T-helper 2 cell treated with Interferon-gamma antibody and Interleukin-4, amounts not matched to agents 5 μg/mL and 100 μg/mL, for 36 hours (primary cell): ENCODE results near the gene DONSON.
"Not testable (repeated sequence)": the region's sequence is repeated elsewhere in the genome, so short reads cannot be mapped to it uniquely, and the experiment has no call there.

Source experiments
- DNase-seq: peaks from one replicate; pipeline ENCODE4 v3.0.0; 2021; ENCODE audit warnings: low spot score
- H3K27ac Mint-ChIP-seq: one replicate; pipeline ENCODE4 v1.8.0; 2021; ENCODE audit warnings: mild to moderate bottlenecking, mixed read lengths
- H3K27me3 Mint-ChIP-seq: one replicate; pipeline ENCODE4 v1.8.0; 2021; ENCODE audit warnings: low read depth, mixed read lengths
- H3K36me3 Mint-ChIP-seq: one replicate; pipeline ENCODE4 v1.8.0; 2021; ENCODE audit warnings: low read depth, mixed read lengths
- H3K4me1 Mint-ChIP-seq: one replicate; pipeline ENCODE4 v1.8.0; 2021; ENCODE audit warnings: low read depth, mixed read lengths
- H3K4me3 Mint-ChIP-seq: one replicate; pipeline ENCODE4 v1.8.0; 2022; ENCODE audit warnings: mild to moderate bottlenecking, moderate library complexity, mixed read lengths
- H3K9me3 Mint-ChIP-seq: one replicate; pipeline ENCODE4 v1.8.0; 2021; ENCODE audit warnings: mixed read lengths

Gene DONSON

GRCh38 chr21:33588485-33589335 lies at the start of gene DONSON:
Gene DONSON (minus strand): TSS chr21:33588684. CDS start chr21:33588641, 43 bp downstream.
- H3K36me3 Mint-ChIP-seq = peaks cover 20% of the 10 kb centered on the region

GRCh38 chr21:33634254-33634653 lies 45.8 kb upstream of the DONSON start:
- no peaks in the 10 kb centered on the region for H3K9me3 Mint-ChIP-seq
- H3K27ac Mint-ChIP-seq = no peak overlapping the region
- no peak overlapping the region for H3K4me3 Mint-ChIP-seq
- DNase-seq = no peak
- peaks cover 5% of the 10 kb centered on the region for H3K4me1 Mint-ChIP-seq
- H3K27me3 Mint-ChIP-seq = no peaks in the 10 kb centered on the region
- H3K36me3 Mint-ChIP-seq = peaks cover 10% of the 10 kb centered on the region

More at GRCh38 chr21:33588485-33589335, at the start of gene DONSON:
- Mint-ChIP-seq H3K9me3 (no peaks in the 10 kb centered on the region), H3K27ac (peak within 1 kb of the TSS; percentile 90), H3K4me1 (peaks cover 20% of the 10 kb centered on the region), H3K27me3 (no peaks in the 10 kb centered on the region), H3K4me3 (peak within 1 kb of the TSS; percentile 94)
- peak; percentile 92 for DNase-seq

- H3K36me3 Mint-ChIP-seq = peaks cover 15% of the 10 kb centered on the region
- H3K4me1 Mint-ChIP-seq, H3K27me3 Mint-ChIP-seq, DNase-seq, H3K9me3 Mint-ChIP-seq, H3K4me3 Mint-ChIP-seq, H3K27ac Mint-ChIP-seq: not testable (repeated sequence)
These were observed 37.7 kb upstream of the DONSON start for GRCh38 chr21:33626151-33626550.

- no peak for DNase-seq
- H3K36me3 Mint-ChIP-seq = peaks cover 20% of the 10 kb centered on the region
- no peak overlapping the region for H3K27ac Mint-ChIP-seq
- no peaks in the 10 kb centered on the region for H3K9me3 Mint-ChIP-seq
- no peaks in the 10 kb centered on the region for H3K27me3 Mint-ChIP-seq
- no peak overlapping the region for H3K4me3 Mint-ChIP-seq
- peaks cover 3% of the 10 kb centered on the region for H3K4me1 Mint-ChIP-seq
These were observed 33.8 kb upstream of the DONSON start for GRCh38 chr21:33622253-33622652.

DNA sequence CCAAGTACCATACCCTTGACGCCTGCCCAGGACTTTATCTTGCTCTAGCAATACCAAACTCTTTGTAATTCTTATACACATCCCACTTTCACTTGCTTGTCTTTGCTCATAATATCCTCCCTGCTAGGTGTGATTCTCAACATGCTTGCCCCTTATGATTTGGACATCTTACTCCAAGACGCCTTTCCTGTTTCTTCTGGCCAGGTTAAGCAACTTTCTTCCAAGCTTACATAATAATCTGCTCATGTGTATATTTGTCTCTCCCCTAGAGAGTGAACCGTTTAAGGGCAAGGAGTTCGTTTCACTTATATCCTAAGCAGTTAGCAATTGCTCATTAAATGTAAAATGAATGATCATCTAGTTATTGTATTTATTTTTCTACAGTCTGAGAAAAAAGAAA lies 31.2 kb upstream of the DONSON start:
- no peaks in the 10 kb centered on the region for H3K27me3 Mint-ChIP-seq
- peaks cover 2% of the 10 kb centered on the region for H3K4me1 Mint-ChIP-seq
- DNase-seq = no peak
- peaks cover 21% of the 10 kb centered on the region for H3K36me3 Mint-ChIP-seq
- no peaks in the 10 kb centered on the region for H3K9me3 Mint-ChIP-seq
- no peak overlapping the region for H3K27ac Mint-ChIP-seq
- no peak overlapping the region for H3K4me3 Mint-ChIP-seq

DNA sequence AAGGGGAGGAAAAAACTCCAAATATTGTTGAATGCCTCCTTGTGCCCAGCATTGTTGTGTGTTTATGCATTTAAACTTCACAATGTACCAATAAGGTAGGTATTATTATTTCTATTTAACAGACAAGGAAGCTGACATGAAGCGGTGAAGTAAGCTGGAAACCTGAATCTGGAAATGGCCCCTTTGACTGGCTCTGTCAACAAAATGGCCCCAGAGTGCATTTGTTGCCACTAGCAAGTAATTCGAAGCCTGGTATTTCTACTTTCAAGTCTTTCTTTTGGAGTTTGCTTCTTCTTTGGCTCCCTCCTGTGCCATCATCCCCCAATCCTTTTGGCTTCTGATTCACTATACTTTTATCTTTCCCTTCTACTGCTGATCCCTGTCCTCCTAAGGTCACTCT lies 29.9 kb upstream of the DONSON start:
- no peak overlapping the region for H3K4me3 Mint-ChIP-seq
- H3K27ac Mint-ChIP-seq = no peak overlapping the region
- H3K9me3 Mint-ChIP-seq = no peaks in the 10 kb centered on the region
- no peak for DNase-seq
- no peaks in the 10 kb centered on the region for H3K27me3 Mint-ChIP-seq
- peaks cover 2% of the 10 kb centered on the region for H3K4me1 Mint-ChIP-seq
- H3K36me3 Mint-ChIP-seq = peaks cover 21% of the 10 kb centered on the region

GRCh38 chr21:33617565-33617964 lies 29.1 kb upstream of the DONSON start:
- not testable (repeated sequence) for H3K4me1 Mint-ChIP-seq, DNase-seq, H3K4me3 Mint-ChIP-seq, H3K27ac Mint-ChIP-seq, H3K9me3 Mint-ChIP-seq, H3K27me3 Mint-ChIP-seq
- peaks cover 22% of the 10 kb centered on the region for H3K36me3 Mint-ChIP-seq

DNA sequence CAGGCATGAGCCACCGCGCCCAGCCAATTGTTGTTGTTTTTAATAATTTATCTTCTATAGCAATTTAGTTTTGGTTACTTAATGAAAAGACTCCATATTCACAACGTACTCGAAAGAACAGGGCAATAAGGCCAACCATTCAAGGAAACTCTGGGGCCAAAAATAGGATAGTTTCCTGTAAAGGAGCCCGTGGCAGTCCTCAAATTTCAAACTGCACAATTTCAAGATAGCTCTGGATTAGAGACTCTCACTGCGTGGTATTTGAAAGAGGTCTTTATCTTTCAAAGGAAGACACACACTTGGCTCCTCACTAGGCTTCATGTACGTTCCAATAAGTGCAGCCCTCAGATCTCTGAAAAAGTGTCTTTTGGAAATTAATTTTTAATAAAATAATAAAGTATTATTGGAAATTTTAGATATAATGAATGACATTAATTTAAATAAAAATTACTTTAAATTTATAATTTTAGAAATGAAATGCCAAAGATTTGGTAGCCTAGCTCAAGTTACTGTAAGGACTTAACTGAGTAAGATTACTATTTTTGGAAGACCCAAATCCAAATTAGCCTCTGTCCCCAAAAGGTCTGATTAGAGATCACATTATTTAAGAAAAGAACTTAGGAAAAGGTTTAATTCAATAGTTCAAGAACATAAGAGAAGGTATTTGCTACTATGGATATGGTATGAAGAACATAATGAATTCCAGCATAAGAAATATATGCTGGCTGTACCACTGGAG lies 22.7 kb upstream of the DONSON start:
- Mint-ChIP-seq H3K27me3 (no peaks in the 10 kb centered on the region), H3K36me3 (peaks cover 8% of the 10 kb centered on the region), H3K4me1 (no peaks in the 10 kb centered on the region), H3K27ac (no peak overlapping the region), H3K9me3 (no peaks in the 10 kb centered on the region), H3K4me3 (no peak overlapping the region)
- no peak for DNase-seq

GRCh38 chr21:33608559-33608958 lies 20.1 kb upstream of the DONSON start:
- no peak overlapping the region for H3K27ac Mint-ChIP-seq
- no peaks in the 10 kb centered on the region for H3K27me3 Mint-ChIP-seq
- DNase-seq = no peak
- H3K36me3 Mint-ChIP-seq = peaks cover 4% of the 10 kb centered on the region
- H3K9me3 Mint-ChIP-seq = no peaks in the 10 kb centered on the region
- H3K4me3 Mint-ChIP-seq = no peak overlapping the region
- H3K4me1 Mint-ChIP-seq = peaks cover 2% of the 10 kb centered on the region

DNA sequence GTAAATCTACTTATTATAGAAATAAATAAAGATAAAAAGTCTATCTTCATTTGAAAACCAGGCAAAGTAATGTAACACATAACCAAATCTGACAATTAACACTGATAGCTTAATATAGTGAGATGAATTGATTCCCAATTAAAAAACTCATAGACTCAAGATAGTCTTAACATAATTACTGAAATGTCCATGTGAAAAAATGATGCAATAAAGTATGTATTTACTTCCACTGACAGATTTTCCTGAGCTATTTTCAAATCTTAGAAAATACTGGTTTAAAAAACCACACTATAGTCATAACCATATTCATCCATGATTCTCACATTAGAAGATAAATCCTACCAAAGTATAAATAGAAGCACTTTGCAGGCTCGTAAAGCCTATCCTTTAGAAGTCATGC lies 9.6 kb upstream of the DONSON start:
- H3K4me1 Mint-ChIP-seq = no peaks in the 10 kb centered on the region
- H3K9me3 Mint-ChIP-seq = no peaks in the 10 kb centered on the region
- H3K27ac Mint-ChIP-seq = no peak overlapping the region
- H3K36me3 Mint-ChIP-seq = peaks cover 25% of the 10 kb centered on the region
- no peak for DNase-seq
- H3K27me3 Mint-ChIP-seq = no peaks in the 10 kb centered on the region
- H3K4me3 Mint-ChIP-seq = no peak overlapping the region

DNA sequence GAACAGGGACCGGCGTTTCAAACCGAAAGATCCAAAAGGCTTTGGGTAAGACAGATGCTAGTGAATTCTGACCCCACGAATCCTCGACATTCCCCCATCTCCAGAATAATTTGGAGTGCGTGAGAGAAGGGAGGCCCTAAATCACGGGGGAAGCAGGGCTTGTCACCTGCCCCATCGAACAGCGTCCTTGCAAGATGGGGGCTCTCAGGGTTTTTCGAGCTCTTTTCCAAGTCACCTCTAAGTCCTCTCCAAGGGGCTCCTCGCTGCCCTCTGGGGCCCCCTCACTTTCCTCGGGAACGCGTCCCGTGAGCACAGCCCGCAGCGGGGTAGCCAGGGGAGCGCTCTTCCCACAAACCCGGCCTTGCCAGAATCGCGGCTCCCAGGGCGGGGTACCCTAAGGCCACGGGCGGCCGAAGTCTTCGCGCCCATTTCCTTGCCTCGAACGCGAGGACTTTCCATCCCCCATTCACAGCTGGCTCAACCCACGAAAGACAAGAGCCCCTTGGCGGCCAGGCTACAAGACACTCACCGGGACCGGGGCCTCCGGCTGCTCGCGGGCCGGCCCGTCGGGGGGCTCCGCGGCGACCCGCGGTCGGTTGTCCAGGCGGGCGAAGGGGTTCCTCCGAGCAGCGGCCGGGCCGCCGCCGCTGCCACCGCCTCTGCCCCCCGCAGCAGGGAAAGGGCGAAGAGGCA lies 546 bp downstream of the DONSON start:
- peak; percentile 35 for DNase-seq
- no peaks in the 10 kb centered on the region for H3K9me3 Mint-ChIP-seq
- H3K27me3 Mint-ChIP-seq = no peaks in the 10 kb centered on the region
- peaks cover 20% of the 10 kb centered on the region for H3K4me1 Mint-ChIP-seq
- H3K4me3 Mint-ChIP-seq = peak overlapping the region; percentile 94
- peak overlapping the region; percentile 90 for H3K27ac Mint-ChIP-seq
- H3K36me3 Mint-ChIP-seq = peaks cover 18% of the 10 kb centered on the region

DNA sequence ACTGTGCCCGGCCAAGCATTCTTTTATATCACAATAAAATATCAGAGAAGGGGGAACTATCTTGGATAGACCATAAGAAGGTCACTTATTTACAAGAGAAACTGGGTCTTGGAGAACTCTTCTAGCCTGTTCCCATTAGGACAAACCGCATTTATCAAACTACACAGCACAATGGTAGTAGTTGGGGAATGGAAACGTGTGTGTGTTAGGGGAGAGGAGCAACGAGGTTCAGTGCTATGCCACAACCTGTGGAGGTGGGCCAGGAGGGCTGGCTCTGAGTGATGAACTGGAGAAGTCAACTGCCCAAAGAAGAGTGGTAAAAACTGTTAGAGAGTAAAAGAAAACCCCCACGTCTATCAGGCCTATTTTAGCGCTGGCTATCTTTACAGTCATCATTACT lies 1.6 kb downstream of the DONSON start:
- Mint-ChIP-seq H3K9me3 (no peaks in the 10 kb centered on the region), H3K27me3 (no peaks in the 10 kb centered on the region), H3K36me3 (peaks cover 26% of the 10 kb centered on the region), H3K27ac (peak overlapping the region; percentile 2), H3K4me3 (peak overlapping the region; percentile 71), H3K4me1 (peaks cover 20% of the 10 kb centered on the region)
- no peak for DNase-seq

DNA sequence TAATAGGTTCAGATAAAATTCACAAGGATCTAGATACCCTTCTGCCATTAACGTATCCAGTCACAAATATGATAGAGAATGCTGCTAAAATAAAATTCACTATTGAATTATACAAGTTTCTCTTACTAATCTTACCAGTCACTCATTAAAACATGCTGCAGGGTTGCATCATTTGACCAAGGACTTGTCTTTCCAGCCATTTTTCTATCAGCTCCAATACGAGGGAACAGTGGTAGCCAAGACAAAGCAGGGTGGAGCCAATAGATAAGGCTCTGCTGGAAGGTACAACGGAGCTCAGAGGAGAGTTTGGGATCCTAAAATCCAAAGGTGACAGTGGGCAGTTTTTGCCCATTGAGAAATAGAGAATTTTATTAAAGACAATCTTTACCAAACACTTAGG lies 4.0 kb downstream of the DONSON start:
- Mint-ChIP-seq H3K4me1 (peaks cover 20% of the 10 kb centered on the region), H3K36me3 (peaks cover 37% of the 10 kb centered on the region), H3K9me3 (no peaks in the 10 kb centered on the region), H3K27ac (peak overlapping the region; percentile 43), H3K27me3 (no peaks in the 10 kb centered on the region), H3K4me3 (no peak overlapping the region)
- no peak for DNase-seq
